ENCODE measurements around the gene LAMB2. TPM values are rescaled to one million over a fixed set of nuclear protein-coding genes. Genes with fewer than 3 reads are reported as not detected.

LAMB2 gene
- polyA plus RNA-seq, 1 of the 3 experiments (the other 2 are of a cell fraction), result 332 TPM

GRCh38 chr3:49124991-49125670 lies 7.7 kb downstream of the LAMB2 start:
- ChIA-PET POLR2A (no interaction called here), CTCF (no interaction called here)
- Histone ChIP-seq H3K9me2 (no peaks in the 10 kb centered on the region), H3K36me3 (replicated peaks in 1 of 2; ENCODE audit: control insufficient read depth in 1 of 2, insufficient read depth in 2 of 2, low read length in 1 of 2) (peaks cover 19 to 66% of the 10 kb centered on the region in 2 experiments), H3K27me3 (ENCODE audit: insufficient read depth) (no peaks in the 10 kb centered on the region), H4K20me1 (ENCODE audit: insufficient read depth) (no peaks in the 10 kb centered on the region), H3K4me1 (ENCODE audit: control insufficient read depth in 1 of 2, insufficient read depth in 2 of 2, low read depth in 1 of 2, low read length in 1 of 2) (peaks cover 0 to 6% of the 10 kb centered on the region in 2 experiments; a peak in 1 of 4 replicates), H3K79me2 (ENCODE audit: insufficient read depth) (peaks cover 12% of the 10 kb centered on the region; the same call in 1 of the 2 replicates), H2AFZ (ENCODE audit: low read depth) (no peak overlapping the region), H3K4me2 (no peak overlapping the region), H3K9ac (no peak overlapping the region), H3K27ac (ENCODE audit: low read depth in 2 of 2, low read length in 1 of 2) (no peak overlapping the region), H3K4me3 (ENCODE audit: low read depth in 2 of 2, low read length in 1 of 2) (no peak overlapping the region), H3K9me3 (no peaks in the 10 kb centered on the region), H3F3A (replicated peaks; ENCODE audit: insufficient read depth) (peaks cover 26% of the 10 kb centered on the region)
- WGBS (ENCODE audit: low lambda C conversion rate), result 77% methylated on average over 8 of the region's 14 CpGs
- DNase-seq, result no peak
- TF ChIP-seq SIN3A (IDR thresholded peaks at IDR 0.05; ENCODE audit: borderline replicate concordance, low read depth, low read length) (no peak), MXI1 (IDR thresholded peaks at IDR 0.05; ENCODE audit: low read depth, low read length) (no peak), GABPA (IDR thresholded peaks at IDR 0.05; ENCODE audit: low read depth) (no peak), USF2 (IDR thresholded peaks at IDR 0.05; ENCODE audit: borderline replicate concordance, low read depth, low read length) (no peak), CHD2 (IDR thresholded peaks at IDR 0.05; ENCODE audit: low read length, partially characterized antibody) (no peak), FOXM1 (IDR thresholded peaks at IDR 0.05; ENCODE audit: low read depth) (no peak), IRF3 (IDR thresholded peaks at IDR 0.05; ENCODE audit: low read depth, low read length) (no peak), RAD21 (IDR thresholded peaks at IDR 0.05; ENCODE audit: low read length) (peak; percentile 14; the same call in 1 of the 2 replicates)
- TF ChIP-seq, protein P1, sequence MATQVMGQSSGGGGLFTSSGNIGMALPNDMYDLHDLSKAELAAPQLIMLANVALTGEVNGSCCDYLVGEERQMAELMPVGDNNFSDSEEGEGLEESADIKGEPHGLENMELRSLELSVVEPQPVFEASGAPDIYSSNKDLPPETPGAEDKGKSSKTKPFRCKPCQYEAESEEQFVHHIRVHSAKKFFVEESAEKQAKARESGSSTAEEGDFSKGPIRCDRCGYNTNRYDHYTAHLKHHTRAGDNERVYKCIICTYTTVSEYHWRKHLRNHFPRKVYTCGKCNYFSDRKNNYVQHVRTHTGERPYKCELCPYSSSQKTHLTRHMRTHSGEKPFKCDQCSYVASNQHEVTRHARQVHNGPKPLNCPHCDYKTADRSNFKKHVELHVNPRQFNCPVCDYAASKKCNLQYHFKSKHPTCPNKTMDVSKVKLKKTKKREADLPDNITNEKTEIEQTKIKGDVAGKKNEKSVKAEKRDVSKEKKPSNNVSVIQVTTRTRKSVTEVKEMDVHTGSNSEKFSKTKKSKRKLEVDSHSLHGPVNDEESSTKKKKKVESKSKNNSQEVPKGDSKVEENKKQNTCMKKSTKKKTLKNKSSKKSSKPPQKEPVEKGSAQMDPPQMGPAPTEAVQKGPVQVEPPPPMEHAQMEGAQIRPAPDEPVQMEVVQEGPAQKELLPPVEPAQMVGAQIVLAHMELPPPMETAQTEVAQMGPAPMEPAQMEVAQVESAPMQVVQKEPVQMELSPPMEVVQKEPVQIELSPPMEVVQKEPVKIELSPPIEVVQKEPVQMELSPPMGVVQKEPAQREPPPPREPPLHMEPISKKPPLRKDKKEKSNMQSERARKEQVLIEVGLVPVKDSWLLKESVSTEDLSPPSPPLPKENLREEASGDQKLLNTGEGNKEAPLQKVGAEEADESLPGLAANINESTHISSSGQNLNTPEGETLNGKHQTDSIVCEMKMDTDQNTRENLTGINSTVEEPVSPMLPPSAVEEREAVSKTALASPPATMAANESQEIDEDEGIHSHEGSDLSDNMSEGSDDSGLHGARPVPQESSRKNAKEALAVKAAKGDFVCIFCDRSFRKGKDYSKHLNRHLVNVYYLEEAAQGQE (IDR thresholded peaks at IDR 0.05; ENCODE audit: low read depth, low read length), result no peak
- TF ChIP-seq, protein P2, sequence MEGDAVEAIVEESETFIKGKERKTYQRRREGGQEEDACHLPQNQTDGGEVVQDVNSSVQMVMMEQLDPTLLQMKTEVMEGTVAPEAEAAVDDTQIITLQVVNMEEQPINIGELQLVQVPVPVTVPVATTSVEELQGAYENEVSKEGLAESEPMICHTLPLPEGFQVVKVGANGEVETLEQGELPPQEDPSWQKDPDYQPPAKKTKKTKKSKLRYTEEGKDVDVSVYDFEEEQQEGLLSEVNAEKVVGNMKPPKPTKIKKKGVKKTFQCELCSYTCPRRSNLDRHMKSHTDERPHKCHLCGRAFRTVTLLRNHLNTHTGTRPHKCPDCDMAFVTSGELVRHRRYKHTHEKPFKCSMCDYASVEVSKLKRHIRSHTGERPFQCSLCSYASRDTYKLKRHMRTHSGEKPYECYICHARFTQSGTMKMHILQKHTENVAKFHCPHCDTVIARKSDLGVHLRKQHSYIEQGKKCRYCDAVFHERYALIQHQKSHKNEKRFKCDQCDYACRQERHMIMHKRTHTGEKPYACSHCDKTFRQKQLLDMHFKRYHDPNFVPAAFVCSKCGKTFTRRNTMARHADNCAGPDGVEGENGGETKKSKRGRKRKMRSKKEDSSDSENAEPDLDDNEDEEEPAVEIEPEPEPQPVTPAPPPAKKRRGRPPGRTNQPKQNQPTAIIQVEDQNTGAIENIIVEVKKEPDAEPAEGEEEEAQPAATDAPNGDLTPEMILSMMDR (IDR thresholded peaks at IDR 0.05), result peak; percentile 25
- TF ChIP-seq, protein P3, sequence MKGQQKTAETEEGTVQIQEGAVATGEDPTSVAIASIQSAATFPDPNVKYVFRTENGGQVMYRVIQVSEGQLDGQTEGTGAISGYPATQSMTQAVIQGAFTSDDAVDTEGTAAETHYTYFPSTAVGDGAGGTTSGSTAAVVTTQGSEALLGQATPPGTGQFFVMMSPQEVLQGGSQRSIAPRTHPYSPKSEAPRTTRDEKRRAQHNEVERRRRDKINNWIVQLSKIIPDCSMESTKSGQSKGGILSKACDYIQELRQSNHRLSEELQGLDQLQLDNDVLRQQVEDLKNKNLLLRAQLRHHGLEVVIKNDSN (IDR thresholded peaks at IDR 0.05; ENCODE audit: borderline replicate concordance, low read depth), result no peak
